ENCODE measurements around the gene PLA2G15.
A peak's percentile ranks its signal among the peaks of the same experiment; 100 is the strongest.

DNA sequence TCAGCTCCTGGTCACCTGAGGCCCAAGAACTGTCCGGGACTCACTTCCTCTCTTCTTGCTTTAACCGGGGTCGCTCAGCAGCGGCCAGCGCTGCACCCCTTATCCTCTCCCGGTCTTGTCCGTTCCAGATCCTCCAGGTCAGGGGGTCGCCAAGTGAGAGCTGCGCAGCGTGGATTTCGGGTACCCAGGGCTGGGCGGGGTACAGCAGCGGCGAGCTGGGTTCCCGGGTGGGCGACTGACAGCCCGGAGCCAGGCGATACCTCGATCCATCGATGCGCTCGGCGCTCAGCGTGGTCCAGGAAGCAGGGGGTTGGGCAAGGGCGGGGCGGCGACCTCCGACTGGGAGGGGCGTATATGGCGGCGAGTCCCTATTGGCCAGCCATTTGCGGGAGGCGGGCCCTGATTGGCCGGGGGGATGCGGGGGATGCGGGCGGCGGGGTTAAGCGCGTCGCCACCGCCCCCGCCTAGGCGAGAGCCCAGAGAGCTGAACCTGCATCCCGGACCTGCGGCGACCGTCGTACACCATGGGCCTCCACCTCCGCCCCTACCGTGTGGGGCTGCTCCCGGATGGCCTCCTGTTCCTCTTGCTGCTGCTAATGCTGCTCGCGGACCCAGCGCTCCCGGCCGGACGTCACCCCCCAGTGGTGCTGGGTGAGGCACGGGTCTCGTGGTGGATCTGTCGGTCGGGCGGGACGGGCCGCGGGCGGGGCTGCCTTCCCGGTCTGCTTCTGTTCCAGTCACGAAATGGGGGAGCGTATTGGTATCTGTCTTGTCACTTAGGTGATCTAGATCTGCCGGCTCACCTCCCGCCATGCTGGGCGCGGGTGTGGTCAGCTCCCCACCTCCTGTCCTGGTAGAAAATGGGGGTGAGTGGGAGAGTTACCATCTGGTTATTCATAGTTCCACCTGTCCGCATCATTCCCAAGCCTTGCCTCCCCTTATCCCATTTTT is at the start of gene PLA2G15:
- TF ChIP-seq CTCF (IDR thresholded peaks at IDR 0.05): no peak
- TF ChIP-seq ZNF121 (CRISPR knock-in tag; IDR thresholded peaks at IDR 0.05): no peak
- TF ChIP-seq GRHL2 (CRISPR knock-in tag; IDR thresholded peaks at IDR 0.05; ENCODE audit: insufficient replicate concordance, severe bottlenecking): no peak
- TF ChIP-seq, protein P1, sequence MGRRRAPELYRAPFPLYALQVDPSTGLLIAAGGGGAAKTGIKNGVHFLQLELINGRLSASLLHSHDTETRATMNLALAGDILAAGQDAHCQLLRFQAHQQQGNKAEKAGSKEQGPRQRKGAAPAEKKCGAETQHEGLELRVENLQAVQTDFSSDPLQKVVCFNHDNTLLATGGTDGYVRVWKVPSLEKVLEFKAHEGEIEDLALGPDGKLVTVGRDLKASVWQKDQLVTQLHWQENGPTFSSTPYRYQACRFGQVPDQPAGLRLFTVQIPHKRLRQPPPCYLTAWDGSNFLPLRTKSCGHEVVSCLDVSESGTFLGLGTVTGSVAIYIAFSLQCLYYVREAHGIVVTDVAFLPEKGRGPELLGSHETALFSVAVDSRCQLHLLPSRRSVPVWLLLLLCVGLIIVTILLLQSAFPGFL (CRISPR knock-in tag; IDR thresholded peaks at IDR 0.05; ENCODE audit: borderline replicate concordance): no peak
- TF ChIP-seq PRRX2 (CRISPR knock-in tag; IDR thresholded peaks at IDR 0.05): no peak
- peak; percentile 87 for TF ChIP-seq NFYB (CRISPR knock-in tag; conservative IDR thresholded peaks at IDR 0.05; ENCODE audit: low read depth)
- no peak for TF ChIP-seq TCF7 (CRISPR knock-in tag; IDR thresholded peaks at IDR 0.05; ENCODE audit: low read depth)
- TF ChIP-seq ZBTB43 (CRISPR knock-in tag; IDR thresholded peaks at IDR 0.05): 0 out of 2 replicates have a peak, but pooled peaks have one; percentile 56
- TF ChIP-seq, protein P2, sequence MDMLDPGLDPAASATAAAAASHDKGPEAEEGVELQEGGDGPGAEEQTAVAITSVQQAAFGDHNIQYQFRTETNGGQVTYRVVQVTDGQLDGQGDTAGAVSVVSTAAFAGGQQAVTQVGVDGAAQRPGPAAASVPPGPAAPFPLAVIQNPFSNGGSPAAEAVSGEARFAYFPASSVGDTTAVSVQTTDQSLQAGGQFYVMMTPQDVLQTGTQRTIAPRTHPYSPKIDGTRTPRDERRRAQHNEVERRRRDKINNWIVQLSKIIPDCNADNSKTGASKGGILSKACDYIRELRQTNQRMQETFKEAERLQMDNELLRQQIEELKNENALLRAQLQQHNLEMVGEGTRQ (CRISPR knock-in tag; IDR thresholded peaks at IDR 0.05): no peak
- no peak for TF ChIP-seq JUN (CRISPR knock-in tag; IDR thresholded peaks at IDR 0.05)
- no peak; the same call in none of the 2 replicates for TF ChIP-seq ETV6 (CRISPR knock-in tag; IDR thresholded peaks at IDR 0.05)
- 0 out of 2 replicates have a peak, but pooled peaks have one; percentile 3 for TF ChIP-seq ZBTB21 (CRISPR knock-in tag; IDR thresholded peaks at IDR 0.05; ENCODE audit: borderline replicate concordance)
- no peak; the same call in 1 of the 2 replicates for TF ChIP-seq TP53 (CRISPR knock-in tag; IDR thresholded peaks at IDR 0.05)

Measured in WTC11 (cell line).